PC-3 (cell line): ENCODE measurements around the gene CHRND. TPM values are rescaled to one million over a fixed set of nuclear protein-coding genes. Genes with fewer than 3 reads are reported as not detected.

ENCODE experiments used
- ATAC-seq: fragments of 200-7000 bp; cut with Tn5 transposase; 2 replicates; pipeline ENCODE4 v1.9.1; 2020; ENCODE audit warnings: mild to moderate bottlenecking, moderate library complexity
- BruUV-seq: library from RNA; stranded (reverse); fragments of 400-500 nt; replicated peaks from 2 replicates; lab custom pipeline; 2021; lab: Mats Ljungman, UMichigan
- CTCF ChIA-PET: fragments of 300-600 bp; sonication (Branson Sonifier 250); formaldehyde crosslinking; loops from one replicate; lab custom pipeline; 2022; ENCODE audit warnings: antibody characterized with exemption; lab: Charles Lee
- POLR2A ChIA-PET: fragments of 300-600 bp; sonication (Branson Sonifier 250); formaldehyde crosslinking; loops from one replicate; lab custom pipeline; 2022; ENCODE audit warnings: antibody characterized with exemption; ENCODE audit not compliant: unreplicated experiment; lab: Charles Lee
- DNase-seq: peaks from one replicate; pipeline ENCODE4 v3.0.0-alpha.2; 2015
- H2AFZ ChIP-seq: fragments of 300-600 bp; sonication (generic); 2 replicates; pipeline ENCODE4 v1.6.0; 2016; ENCODE audit warnings: antibody characterized with exemption, low read length
- H3F3A ChIP-seq: fragments of 300-600 bp; sonication (generic); one replicate; pipeline ENCODE4 v1.6.0; 2017; ENCODE audit warnings: antibody characterized with exemption, low read length, control low read depth, mild to moderate bottlenecking; ENCODE audit not compliant: unreplicated experiment
- H3K27ac ChIP-seq: fragments of 300-600 bp; sonication (generic); 2 replicates; pipeline ENCODE4 v1.5.1; 2016; ENCODE audit warnings: mild to moderate bottlenecking, low read length
- H3K27me3 ChIP-seq: fragments of 300-600 bp; sonication (generic); 2 replicates; pipeline ENCODE4 v1.6.1; 2016; ENCODE audit warnings: low read length, mixed read lengths
- H3K36me3 ChIP-seq: fragments of 300-600 bp; sonication (generic); 2 replicates; pipeline ENCODE4 v1.6.1; 2016; ENCODE audit warnings: low read depth, mixed run types, low read length, mixed read lengths
- H3K4me1 ChIP-seq: fragments of 300-600 bp; sonication (generic); 2 replicates; pipeline ENCODE4 v1.5.1; 2016; ENCODE audit warnings: low read length; ENCODE audit not compliant: insufficient read depth
- H3K4me2 ChIP-seq: fragments of 300-600 bp; sonication (generic); 2 replicates; pipeline ENCODE4 v1.6.0; 2016; ENCODE audit warnings: low read length
- H3K4me3 ChIP-seq: fragments of 300-600 bp; sonication (generic); 2 replicates; pipeline ENCODE4 v1.5.1; 2016; ENCODE audit warnings: mild to moderate bottlenecking, low read length, mixed read lengths
- H3K79me2 ChIP-seq: fragments of 300-600 bp; sonication (generic); 2 replicates; pipeline ENCODE4 v1.6.1; 2017; ENCODE audit warnings: low read length, mixed read lengths
- H3K9ac ChIP-seq: fragments of 300-600 bp; sonication (generic); 2 replicates; pipeline ENCODE4 v1.6.0; 2016; ENCODE audit warnings: mild to moderate bottlenecking, low read length
- H3K9me2 ChIP-seq: fragments of 300-600 bp; sonication (generic); replicated peaks from 2 replicates; pipeline ENCODE4 v1.6.1; 2016; ENCODE audit warnings: mixed run types, low read length, mixed read lengths
- H3K9me3 ChIP-seq: fragments of 300-600 bp; sonication (generic); 2 replicates; pipeline ENCODE4 v1.6.1; 2016; ENCODE audit warnings: low read length, mixed read lengths
- H4K20me1 ChIP-seq: fragments of 300-600 bp; sonication (generic); 2 replicates; pipeline ENCODE4 v1.6.1; 2016; ENCODE audit warnings: low read length, mixed read lengths
- EZH2 ChIP-seq: fragments of 300-600 bp; sonication (generic); IDR thresholded peaks from one replicate; pipeline ENCODE4 v1.6.1; 2017; ENCODE audit warnings: antibody characterized with exemption, mild to moderate bottlenecking, low read length; ENCODE audit not compliant: unreplicated experiment
- EZH2phosphoT487 ChIP-seq: fragments of 300-600 bp; sonication (generic); IDR thresholded peaks from 2 replicates; pipeline ENCODE4 v1.6.1; 2018; ENCODE audit warnings: mild to moderate bottlenecking, antibody characterized with exemption, low read length, borderline replicate concordance
- intact Hi-C: fragments of 100-400 bp; cut with micrococcal nuclease; formaldehyde crosslinking; loops from 2 replicates; pipeline ENCODE4 v1.9.0; 2023
- total RNA-seq: library from RNA; depleted of rRNA; stranded (reverse); fragments of >200 nt; gene quantifications from 2 replicates; pipeline ENCODE4 v1.2.3, GENCODE V29; 2014
- TF ChIP-seq, protein P1 (sequence below): fragments of 300-600 bp; sonication (generic); conservative IDR thresholded peaks from 2 replicates; pipeline ENCODE4 v1.5.1; 2017; ENCODE audit warnings: antibody characterized with exemption, low read depth, mild to moderate bottlenecking, low read length

The CHRND gene
- total RNA-seq, 1 experiment from 2014 or later = not detected

DNA sequence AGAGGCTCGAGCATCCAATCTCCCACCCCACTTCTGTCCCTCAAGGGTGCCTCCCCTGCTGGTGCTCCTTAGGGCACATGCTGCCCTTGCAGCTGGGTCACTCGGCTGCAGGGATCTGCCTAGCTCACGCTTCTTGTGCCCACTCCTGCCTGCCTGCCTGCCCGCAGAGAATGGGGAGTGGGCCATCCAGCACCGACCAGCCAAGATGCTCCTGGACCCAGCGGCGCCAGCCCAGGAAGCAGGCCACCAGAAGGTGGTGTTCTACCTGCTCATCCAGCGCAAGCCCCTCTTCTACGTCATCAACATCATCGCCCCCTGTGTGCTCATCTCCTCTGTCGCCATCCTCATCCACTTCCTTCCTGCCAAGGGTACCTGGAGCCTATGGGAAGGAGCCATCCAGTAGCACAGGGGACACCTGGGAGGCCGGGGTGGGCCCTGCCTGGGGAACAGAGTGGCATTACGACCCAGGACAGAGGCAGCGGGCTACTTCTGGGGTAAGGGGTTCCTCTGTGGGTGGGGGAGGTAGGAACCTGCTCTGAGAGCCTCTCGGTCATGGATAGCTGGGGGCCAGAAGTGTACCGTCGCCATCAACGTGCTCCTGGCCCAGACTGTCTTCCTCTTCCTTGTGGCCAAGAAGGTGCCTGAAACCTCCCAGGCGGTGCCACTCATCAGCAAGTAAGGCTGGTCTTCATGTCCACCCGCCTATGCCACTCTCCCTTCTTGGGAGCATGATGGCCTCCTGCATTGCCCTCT lies 16.9 kb downstream of the CHRND start:
- DNase-seq (no peak), ATAC-seq (no peak)
- Histone ChIP-seq H3K27me3 (no peaks in the 10 kb centered on the region), H3K4me1 (no peaks in the 10 kb centered on the region), H3K27ac (no peak overlapping the region), H4K20me1 (no peaks in the 10 kb centered on the region), H3K36me3 (no peaks in the 10 kb centered on the region; the same call in none of the 2 replicates), H3F3A (no peaks in the 10 kb centered on the region), H3K4me3 (no peak overlapping the region), H3K4me2 (no peak overlapping the region), H3K79me2 (peaks cover 11% of the 10 kb centered on the region), H3K9ac (no peak overlapping the region), H3K9me2 (no peaks in the 10 kb centered on the region), H2AFZ (no peak overlapping the region), H3K9me3 (no peaks in the 10 kb centered on the region)
- POLR2A ChIA-PET = no interaction called here
- intact Hi-C loops = no loop called here
- BruUV-seq = no TSS peak
- CTCF ChIA-PET = no interaction called here
- TF ChIP-seq, protein P1, sequence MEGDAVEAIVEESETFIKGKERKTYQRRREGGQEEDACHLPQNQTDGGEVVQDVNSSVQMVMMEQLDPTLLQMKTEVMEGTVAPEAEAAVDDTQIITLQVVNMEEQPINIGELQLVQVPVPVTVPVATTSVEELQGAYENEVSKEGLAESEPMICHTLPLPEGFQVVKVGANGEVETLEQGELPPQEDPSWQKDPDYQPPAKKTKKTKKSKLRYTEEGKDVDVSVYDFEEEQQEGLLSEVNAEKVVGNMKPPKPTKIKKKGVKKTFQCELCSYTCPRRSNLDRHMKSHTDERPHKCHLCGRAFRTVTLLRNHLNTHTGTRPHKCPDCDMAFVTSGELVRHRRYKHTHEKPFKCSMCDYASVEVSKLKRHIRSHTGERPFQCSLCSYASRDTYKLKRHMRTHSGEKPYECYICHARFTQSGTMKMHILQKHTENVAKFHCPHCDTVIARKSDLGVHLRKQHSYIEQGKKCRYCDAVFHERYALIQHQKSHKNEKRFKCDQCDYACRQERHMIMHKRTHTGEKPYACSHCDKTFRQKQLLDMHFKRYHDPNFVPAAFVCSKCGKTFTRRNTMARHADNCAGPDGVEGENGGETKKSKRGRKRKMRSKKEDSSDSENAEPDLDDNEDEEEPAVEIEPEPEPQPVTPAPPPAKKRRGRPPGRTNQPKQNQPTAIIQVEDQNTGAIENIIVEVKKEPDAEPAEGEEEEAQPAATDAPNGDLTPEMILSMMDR = no peak
- TF ChIP-seq EZH2 (no peak), EZH2phosphoT487 (no peak)

DNA sequence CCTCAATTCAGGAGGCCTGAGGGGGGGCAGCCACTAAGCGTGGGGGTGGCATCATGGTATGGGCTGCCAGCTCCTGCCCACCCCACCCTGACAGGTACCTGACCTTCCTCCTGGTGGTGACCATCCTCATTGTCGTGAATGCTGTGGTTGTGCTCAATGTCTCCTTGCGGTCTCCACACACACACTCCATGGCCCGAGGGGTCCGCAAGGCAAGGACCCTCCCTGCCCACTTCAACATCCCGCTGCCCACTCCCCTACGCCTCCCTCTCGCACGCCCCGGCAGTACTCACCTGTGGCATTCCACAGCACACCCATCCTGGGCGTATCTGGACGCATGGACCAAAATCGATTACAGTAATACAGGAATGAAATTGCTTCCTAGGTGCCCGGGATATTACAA lies 17.5 kb downstream of the CHRND start:
- BruUV-seq = no TSS peak
- H3K36me3 ChIP-seq = peaks cover 1% of the 10 kb centered on the region
- H3K27ac ChIP-seq = no peak overlapping the region
- intact Hi-C loops = no loop called here
- H3K27me3 ChIP-seq = no peaks in the 10 kb centered on the region
- no peaks in the 10 kb centered on the region for H4K20me1 ChIP-seq
- DNase-seq = no peak
- H2AFZ ChIP-seq = no peak overlapping the region
- no peak overlapping the region for H3K9ac ChIP-seq
- ChIA-PET CTCF (no interaction called here), POLR2A (no interaction called here)
- no peaks in the 10 kb centered on the region for H3K4me1 ChIP-seq
- no peaks in the 10 kb centered on the region for H3K9me3 ChIP-seq
- no peaks in the 10 kb centered on the region for H3K9me2 ChIP-seq
- H3K4me2 ChIP-seq = no peak overlapping the region
- ATAC-seq = no peak
- H3K79me2 ChIP-seq = peaks cover 17% of the 10 kb centered on the region
- H3F3A ChIP-seq = no peaks in the 10 kb centered on the region
- TF ChIP-seq EZH2phosphoT487 (no peak), EZH2 (no peak)
- TF ChIP-seq, protein P1 = no peak
- no peak overlapping the region for H3K4me3 ChIP-seq

DNA sequence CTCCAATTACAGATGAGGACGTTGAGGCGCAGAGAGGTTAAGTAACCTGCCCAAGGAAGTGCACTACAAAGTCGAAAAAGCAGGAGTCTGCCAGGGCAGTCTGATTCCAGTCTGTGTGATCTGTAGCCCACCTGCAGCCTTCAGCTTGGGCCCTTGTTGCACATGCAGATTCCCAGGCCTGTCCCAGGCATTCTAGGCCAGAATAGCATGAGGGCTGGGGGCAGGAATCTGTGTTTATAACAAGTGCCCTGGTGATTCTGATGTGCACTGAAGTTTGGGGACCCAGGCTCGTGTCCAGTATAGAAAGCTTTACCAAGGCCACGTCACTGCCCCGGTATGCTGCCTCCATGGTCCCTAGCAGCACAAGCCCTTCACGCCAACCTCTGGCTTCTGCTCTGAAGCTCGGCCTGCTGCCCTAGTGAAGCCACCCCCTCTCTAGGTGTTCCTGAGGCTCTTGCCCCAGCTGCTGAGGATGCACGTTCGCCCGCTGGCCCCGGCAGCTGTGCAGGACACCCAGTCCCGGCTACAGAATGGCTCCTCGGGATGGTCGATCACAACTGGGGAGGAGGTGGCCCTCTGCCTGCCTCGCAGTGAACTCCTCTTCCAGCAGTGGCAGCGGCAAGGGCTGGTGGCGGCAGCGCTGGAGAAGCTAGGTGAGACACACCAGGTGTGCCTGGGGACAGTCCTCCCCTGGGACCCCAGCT lies 18.1 kb downstream of the CHRND start:
- no peak overlapping the region for H3K4me3 ChIP-seq
- H4K20me1 ChIP-seq = no peaks in the 10 kb centered on the region
- H3K36me3 ChIP-seq = peaks cover 6% of the 10 kb centered on the region
- ATAC-seq = no peak
- H3K9me2 ChIP-seq = no peaks in the 10 kb centered on the region
- TF ChIP-seq EZH2 = no peak
- intact Hi-C loops = no loop called here
- no peak overlapping the region for H3K9ac ChIP-seq
- no peaks in the 10 kb centered on the region for H3F3A ChIP-seq
- H2AFZ ChIP-seq = no peak overlapping the region
- DNase-seq = no peak
- no TSS peak for BruUV-seq
- no peak overlapping the region for H3K4me2 ChIP-seq
- no peaks in the 10 kb centered on the region for H3K4me1 ChIP-seq
- H3K9me3 ChIP-seq = no peaks in the 10 kb centered on the region
- ChIA-PET CTCF (no interaction called here), POLR2A (no interaction called here)
- H3K79me2 ChIP-seq = peaks cover 22% of the 10 kb centered on the region
- no peaks in the 10 kb centered on the region for H3K27me3 ChIP-seq
- no peak overlapping the region for H3K27ac ChIP-seq
